ENCODE data around the gene SPOCK1.

DNA sequence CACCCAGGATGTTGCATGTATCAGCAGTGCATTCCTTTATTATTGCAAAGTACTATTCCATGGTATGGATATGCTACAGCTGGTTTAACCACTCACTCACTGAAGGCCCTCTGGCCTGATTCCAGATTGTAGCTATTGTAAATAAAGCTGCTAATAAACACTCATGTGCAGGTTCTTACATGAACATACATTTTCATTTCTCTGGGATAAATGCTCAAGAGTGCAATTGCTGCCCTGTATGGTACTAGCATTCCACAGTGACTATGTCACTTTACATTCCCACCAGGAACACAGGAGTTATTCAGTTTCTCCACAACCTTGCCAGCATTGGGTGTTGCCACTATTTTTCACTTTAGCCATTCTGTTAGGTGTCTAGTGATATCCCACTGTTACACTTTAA lies 267.6 kb downstream of the SPOCK1 start:
- TF ChIP-seq, protein P1, sequence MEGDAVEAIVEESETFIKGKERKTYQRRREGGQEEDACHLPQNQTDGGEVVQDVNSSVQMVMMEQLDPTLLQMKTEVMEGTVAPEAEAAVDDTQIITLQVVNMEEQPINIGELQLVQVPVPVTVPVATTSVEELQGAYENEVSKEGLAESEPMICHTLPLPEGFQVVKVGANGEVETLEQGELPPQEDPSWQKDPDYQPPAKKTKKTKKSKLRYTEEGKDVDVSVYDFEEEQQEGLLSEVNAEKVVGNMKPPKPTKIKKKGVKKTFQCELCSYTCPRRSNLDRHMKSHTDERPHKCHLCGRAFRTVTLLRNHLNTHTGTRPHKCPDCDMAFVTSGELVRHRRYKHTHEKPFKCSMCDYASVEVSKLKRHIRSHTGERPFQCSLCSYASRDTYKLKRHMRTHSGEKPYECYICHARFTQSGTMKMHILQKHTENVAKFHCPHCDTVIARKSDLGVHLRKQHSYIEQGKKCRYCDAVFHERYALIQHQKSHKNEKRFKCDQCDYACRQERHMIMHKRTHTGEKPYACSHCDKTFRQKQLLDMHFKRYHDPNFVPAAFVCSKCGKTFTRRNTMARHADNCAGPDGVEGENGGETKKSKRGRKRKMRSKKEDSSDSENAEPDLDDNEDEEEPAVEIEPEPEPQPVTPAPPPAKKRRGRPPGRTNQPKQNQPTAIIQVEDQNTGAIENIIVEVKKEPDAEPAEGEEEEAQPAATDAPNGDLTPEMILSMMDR (IDR thresholded peaks at IDR 0.05), result no peak
- TF ChIP-seq POLR2A (IDR thresholded peaks at IDR 0.05), result no peak

Data from transverse colon (tissue), 3 donors.